Upper lobe of right lung (tissue), 1 donor: ENCODE results near the gene ZNF234. TPM values are rescaled to one million over a fixed set of nuclear protein-coding genes. Genes with fewer than 3 reads are reported as not detected.
"Not testable (repeated sequence)": the region's sequence is repeated elsewhere in the genome, so short reads cannot be mapped to it uniquely, and the experiment has no call there.

Experiments used
- ATAC-seq: fragments of 200-7000 bp; cut with Tn5 transposase; one replicate; pipeline ENCODE4 v1.9.1; 2020; ENCODE audit warnings: mild to moderate bottlenecking, moderate library complexity
- DNase-seq: peaks from one replicate; pipeline ENCODE4 v3.0.0-alpha.2; 2020
- H3K27ac ChIP-seq: fragments of 200-600 bp; one replicate; pipeline ENCODE4 v1.8.0; 2022
- H3K27me3 ChIP-seq: fragments of 200-600 bp; one replicate; pipeline ENCODE4 v1.8.0; 2022; ENCODE audit warnings: mild to moderate bottlenecking
- H3K36me3 ChIP-seq: fragments of 200-600 bp; one replicate; pipeline ENCODE4 v1.8.0; 2022
- H3K4me1 ChIP-seq: fragments of 200-600 bp; one replicate; pipeline ENCODE4 v1.8.0; 2022
- H3K4me3 ChIP-seq: fragments of 200-600 bp; one replicate; pipeline ENCODE4 v1.8.0; 2022; ENCODE audit warnings: mild to moderate bottlenecking
- H3K9me3 ChIP-seq: fragments of 200-600 bp; one replicate; pipeline ENCODE4 v1.8.0; 2022
- CTCF ChIP-seq: fragments of 200-600 bp; IDR thresholded peaks from one replicate; pipeline ENCODE4 v1.8.0; 2022; ENCODE audit warnings: antibody characterized with exemption
- intact Hi-C: fragments of 100-400 bp; cut with DNase I; formaldehyde crosslinking; loops from one replicate; pipeline ENCODE4 v1.11.0; 2022
- total RNA-seq: library from RNA; stranded (reverse); fragmentation: NEBNext Ultra II Directional; extraction: Animal tissue kit (Norgen Biotek cat#: 25700); gene quantifications from one replicate; pipeline ENCODE4 v1.2.1, GENCODE V29; 2021
- donor health status: DM: no; HTN: yes; CAD: no; lungs with severe emphysema.

Gene ZNF234
- total RNA-seq, 1 donor from 2014 or later = 10.4 TPM

- H3K27ac ChIP-seq = no peak overlapping the region
- DNase-seq = no peak
- ATAC-seq = no peak
- no peaks in the 10 kb centered on the region for H3K27me3 ChIP-seq
- H3K4me3 ChIP-seq = peak overlapping the region; percentile 82
- peaks cover 15% of the 10 kb centered on the region for H3K4me1 ChIP-seq
- peaks cover 12% of the 10 kb centered on the region for H3K36me3 ChIP-seq
- H3K9me3 ChIP-seq = peaks cover 47% of the 10 kb centered on the region
- TF ChIP-seq CTCF = no peak
- intact Hi-C loops = no loop called here
Measured at GRCh38 chr19:44111910-44112463, 29.4 kb upstream of the ZNF234 start.

- peak overlapping the region; percentile 82 for H3K4me3 ChIP-seq
- peaks cover 39% of the 10 kb centered on the region for H3K9me3 ChIP-seq
- intact Hi-C loops = no loop called here
- H3K4me1 ChIP-seq = peaks cover 15% of the 10 kb centered on the region
- no peaks in the 10 kb centered on the region for H3K27me3 ChIP-seq
- H3K36me3 ChIP-seq = peaks cover 16% of the 10 kb centered on the region
- DNase-seq = no peak
- peak overlapping the region; percentile 56 for H3K27ac ChIP-seq
- TF ChIP-seq CTCF = no peak
- ATAC-seq = no peak
Measured at GRCh38 chr19:44112802-44113137, 28.6 kb upstream of the ZNF234 start.

- peaks cover 15% of the 10 kb centered on the region for H3K4me1 ChIP-seq
- no peaks in the 10 kb centered on the region for H3K27me3 ChIP-seq
- H3K9me3 ChIP-seq = peaks cover 34% of the 10 kb centered on the region
- H3K36me3 ChIP-seq = peaks cover 20% of the 10 kb centered on the region
- H3K27ac ChIP-seq = peak within 1 kb of the TSS; percentile 79
- peak; percentile 94 for DNase-seq
- intact Hi-C loops = no loop called here
- H3K4me3 ChIP-seq = peak within 1 kb of the TSS; percentile 82
- TF ChIP-seq CTCF = no peak
- peak; percentile 99 for ATAC-seq
Measured at GRCh38 chr19:44113138-44113783, 28.1 kb upstream of the ZNF234 start, which contains the start of gene ZNF225. Gene ZNF225, plus strand, starts transcription at chr19:44113399. Its CDS starts 2,429 bp downstream, at chr19:44115828.

GRCh38 chr19:44113784-44114390, 27.5 kb upstream of the ZNF234 start:
- ATAC-seq (no peak), DNase-seq (no peak)
- H3K4me1 ChIP-seq = peaks cover 15% of the 10 kb centered on the region
- intact Hi-C loops = no loop called here
- no peak for TF ChIP-seq CTCF
- H3K27ac ChIP-seq = peak overlapping the region; percentile 79
- peaks cover 27% of the 10 kb centered on the region for H3K36me3 ChIP-seq
- H3K27me3 ChIP-seq = no peaks in the 10 kb centered on the region
- peaks cover 28% of the 10 kb centered on the region for H3K9me3 ChIP-seq
- H3K4me3 ChIP-seq = peak overlapping the region; percentile 82

GRCh38 chr19:44121162-44121561, 20.2 kb upstream of the ZNF234 start:
- H3K4me1 ChIP-seq, DNase-seq, H3K4me3 ChIP-seq, H3K9me3 ChIP-seq, intact Hi-C loops, H3K27me3 ChIP-seq, H3K27ac ChIP-seq, ATAC-seq: not testable (repeated sequence)
- peaks cover 78% of the 10 kb centered on the region for H3K36me3 ChIP-seq

- Histone ChIP-seq H3K27me3 (no peaks in the 10 kb centered on the region), H3K4me1 (no peaks in the 10 kb centered on the region), H3K27ac (no peak overlapping the region), H3K36me3 (peaks cover 29% of the 10 kb centered on the region), H3K4me3 (no peak overlapping the region), H3K9me3 (peaks cover 26% of the 10 kb centered on the region)
- no peak for TF ChIP-seq CTCF
- intact Hi-C loops = no loop called here
- DNase-seq = no peak
- no peak for ATAC-seq
Measured at GRCh38 chr19:44131955-44132354, 9.4 kb upstream of the ZNF234 start.
